PC-3 (cell line): Measurements from ENCODE around the gene PLP1. TPM values are rescaled to one million over a fixed set of nuclear protein-coding genes. Genes with fewer than 3 reads are reported as not detected.

Source experiments
- ATAC-seq: fragments of 200-7000 bp; cut with Tn5 transposase; 2 replicates; pipeline ENCODE4 v1.9.1; 2020; ENCODE audit warnings: mild to moderate bottlenecking, moderate library complexity
- BruUV-seq: library from RNA; stranded (reverse); fragments of 400-500 nt; replicated peaks from 2 replicates; lab custom pipeline; 2021; lab: Mats Ljungman, UMichigan
- CTCF ChIA-PET: fragments of 300-600 bp; sonication (Branson Sonifier 250); formaldehyde crosslinking; loops from one replicate; lab custom pipeline; 2022; ENCODE audit warnings: antibody characterized with exemption; lab: Charles Lee
- POLR2A ChIA-PET: fragments of 300-600 bp; sonication (Branson Sonifier 250); formaldehyde crosslinking; loops from one replicate; lab custom pipeline; 2022; ENCODE audit warnings: antibody characterized with exemption; ENCODE audit not compliant: unreplicated experiment; lab: Charles Lee
- DNase-seq: peaks from one replicate; pipeline ENCODE4 v3.0.0-alpha.2; 2015
- H2AFZ ChIP-seq: fragments of 300-600 bp; sonication (generic); 2 replicates; pipeline ENCODE4 v1.6.0; 2016; ENCODE audit warnings: antibody characterized with exemption, low read length
- H3F3A ChIP-seq: fragments of 300-600 bp; sonication (generic); one replicate; pipeline ENCODE4 v1.6.0; 2017; ENCODE audit warnings: antibody characterized with exemption, low read length, control low read depth, mild to moderate bottlenecking; ENCODE audit not compliant: unreplicated experiment
- H3K27ac ChIP-seq: fragments of 300-600 bp; sonication (generic); 2 replicates; pipeline ENCODE4 v1.5.1; 2016; ENCODE audit warnings: mild to moderate bottlenecking, low read length
- H3K27me3 ChIP-seq: fragments of 300-600 bp; sonication (generic); 2 replicates; pipeline ENCODE4 v1.6.1; 2016; ENCODE audit warnings: low read length, mixed read lengths
- H3K36me3 ChIP-seq: fragments of 300-600 bp; sonication (generic); 2 replicates; pipeline ENCODE4 v1.6.1; 2016; ENCODE audit warnings: low read depth, mixed run types, low read length, mixed read lengths
- H3K4me1 ChIP-seq: fragments of 300-600 bp; sonication (generic); 2 replicates; pipeline ENCODE4 v1.5.1; 2016; ENCODE audit warnings: low read length; ENCODE audit not compliant: insufficient read depth
- H3K4me2 ChIP-seq: fragments of 300-600 bp; sonication (generic); 2 replicates; pipeline ENCODE4 v1.6.0; 2016; ENCODE audit warnings: low read length
- H3K4me3 ChIP-seq: fragments of 300-600 bp; sonication (generic); 2 replicates; pipeline ENCODE4 v1.5.1; 2016; ENCODE audit warnings: mild to moderate bottlenecking, low read length, mixed read lengths
- H3K79me2 ChIP-seq: fragments of 300-600 bp; sonication (generic); 2 replicates; pipeline ENCODE4 v1.6.1; 2017; ENCODE audit warnings: low read length, mixed read lengths
- H3K9ac ChIP-seq: fragments of 300-600 bp; sonication (generic); 2 replicates; pipeline ENCODE4 v1.6.0; 2016; ENCODE audit warnings: mild to moderate bottlenecking, low read length
- H3K9me2 ChIP-seq: fragments of 300-600 bp; sonication (generic); replicated peaks from 2 replicates; pipeline ENCODE4 v1.6.1; 2016; ENCODE audit warnings: mixed run types, low read length, mixed read lengths
- H3K9me3 ChIP-seq: fragments of 300-600 bp; sonication (generic); 2 replicates; pipeline ENCODE4 v1.6.1; 2016; ENCODE audit warnings: low read length, mixed read lengths
- H4K20me1 ChIP-seq: fragments of 300-600 bp; sonication (generic); 2 replicates; pipeline ENCODE4 v1.6.1; 2016; ENCODE audit warnings: low read length, mixed read lengths
- CTCF ChIP-seq: fragments of 300-600 bp; sonication (generic); conservative IDR thresholded peaks from 2 replicates; pipeline ENCODE4 v1.5.1; 2017; ENCODE audit warnings: antibody characterized with exemption, low read depth, mild to moderate bottlenecking, low read length
- EZH2 ChIP-seq: fragments of 300-600 bp; sonication (generic); IDR thresholded peaks from one replicate; pipeline ENCODE4 v1.6.1; 2017; ENCODE audit warnings: antibody characterized with exemption, mild to moderate bottlenecking, low read length; ENCODE audit not compliant: unreplicated experiment
- EZH2phosphoT487 ChIP-seq: fragments of 300-600 bp; sonication (generic); IDR thresholded peaks from 2 replicates; pipeline ENCODE4 v1.6.1; 2018; ENCODE audit warnings: mild to moderate bottlenecking, antibody characterized with exemption, low read length, borderline replicate concordance
- intact Hi-C: fragments of 100-400 bp; cut with micrococcal nuclease; formaldehyde crosslinking; loops from 2 replicates; pipeline ENCODE4 v1.9.0; 2023
- total RNA-seq: library from RNA; depleted of rRNA; stranded (reverse); fragments of >200 nt; gene quantifications from 2 replicates; pipeline ENCODE4 v1.2.3, GENCODE V29; 2014

PLP1 gene
- total RNA-seq, 1 experiment from 2014 or later, result not detected

GRCh38 chrX:103734125-103734760 lies 42.4 kb upstream of the PLP1 start:
- H3K4me2 ChIP-seq, result no peak overlapping the region
- ChIA-PET CTCF (no interaction called here), POLR2A (interaction anchor here (0.6 kb wide), 1 partner anchor 55 kb away, joined by 3 read pairs; no protein-coding TSS in a partner anchor)
- H3K79me2 ChIP-seq, result no peaks in the 10 kb centered on the region
- no peak overlapping the region for H2AFZ ChIP-seq
- no peak for DNase-seq
- H3K36me3 ChIP-seq, result no peaks in the 10 kb centered on the region
- no peaks in the 10 kb centered on the region for H3K4me1 ChIP-seq
- no peak for TF ChIP-seq EZH2
- no peak for TF ChIP-seq EZH2phosphoT487
- no peak for TF ChIP-seq CTCF
- H3F3A ChIP-seq, result no peaks in the 10 kb centered on the region
- ATAC-seq, result no peak
- intact Hi-C loops, result no loop called here
- no TSS peak for BruUV-seq
- no peak overlapping the region for H3K27ac ChIP-seq
- no peak overlapping the region for H3K4me3 ChIP-seq
- no peaks in the 10 kb centered on the region for H4K20me1 ChIP-seq
- H3K27me3 ChIP-seq, result no peaks in the 10 kb centered on the region
- H3K9me2 ChIP-seq, result no peaks in the 10 kb centered on the region
- no peaks in the 10 kb centered on the region for H3K9me3 ChIP-seq
- H3K9ac ChIP-seq, result no peak overlapping the region

- ChIA-PET POLR2A (no interaction called here), CTCF (no interaction called here)
- intact Hi-C loops, result no loop called here
- Histone ChIP-seq H3K27me3 (no peaks in the 10 kb centered on the region), H4K20me1 (no peaks in the 10 kb centered on the region), H3K4me2 (no peak overlapping the region), H3K36me3 (no peaks in the 10 kb centered on the region), H3K9me2 (no peaks in the 10 kb centered on the region), H3K79me2 (no peaks in the 10 kb centered on the region), H3F3A (no peaks in the 10 kb centered on the region), H3K9ac (no peak overlapping the region), H3K9me3 (no peaks in the 10 kb centered on the region), H3K4me1 (no peaks in the 10 kb centered on the region), H2AFZ (no peak overlapping the region), H3K27ac (no peak overlapping the region), H3K4me3 (no peak overlapping the region)
- TF ChIP-seq CTCF, result no peak
- no peak for TF ChIP-seq EZH2phosphoT487
- no peak for TF ChIP-seq EZH2
- ATAC-seq (no peak), DNase-seq (no peak)
- no TSS peak for BruUV-seq
These were observed 38.9 kb upstream of the PLP1 start for GRCh38 chrX:103737696-103738095.

GRCh38 chrX:103739421-103739820 lies 37.2 kb upstream of the PLP1 start:
- H3K4me3 ChIP-seq, result no peak overlapping the region
- H2AFZ ChIP-seq, result no peak overlapping the region
- H4K20me1 ChIP-seq, result no peaks in the 10 kb centered on the region
- no peak overlapping the region for H3K27ac ChIP-seq
- H3K4me1 ChIP-seq, result no peaks in the 10 kb centered on the region
- no peak for TF ChIP-seq CTCF
- no peak for TF ChIP-seq EZH2
- no peak for TF ChIP-seq EZH2phosphoT487
- H3K27me3 ChIP-seq, result no peaks in the 10 kb centered on the region
- no peaks in the 10 kb centered on the region for H3K9me3 ChIP-seq
- POLR2A ChIA-PET, result no interaction called here
- no peaks in the 10 kb centered on the region for H3K36me3 ChIP-seq
- CTCF ChIA-PET, result no interaction called here
- H3K4me2 ChIP-seq, result no peak overlapping the region
- H3K9me2 ChIP-seq, result no peaks in the 10 kb centered on the region
- DNase-seq (no peak), ATAC-seq (no peak)
- H3F3A ChIP-seq, result no peaks in the 10 kb centered on the region
- H3K79me2 ChIP-seq, result no peaks in the 10 kb centered on the region
- BruUV-seq, result no TSS peak
- intact Hi-C loops, result no loop called here
- no peak overlapping the region for H3K9ac ChIP-seq
